CD4-positive, alpha-beta T cell treated with Interferon alpha-2 for 1 hour (primary cell): Measurements from ENCODE around the gene SESN2.

ENCODE experiments used
- DNase-seq, 2 donors: peaks; one replicate each; pipeline ENCODE4 v3.0.0-alpha.2; 2020 to 2022

Gene SESN2

DNA sequence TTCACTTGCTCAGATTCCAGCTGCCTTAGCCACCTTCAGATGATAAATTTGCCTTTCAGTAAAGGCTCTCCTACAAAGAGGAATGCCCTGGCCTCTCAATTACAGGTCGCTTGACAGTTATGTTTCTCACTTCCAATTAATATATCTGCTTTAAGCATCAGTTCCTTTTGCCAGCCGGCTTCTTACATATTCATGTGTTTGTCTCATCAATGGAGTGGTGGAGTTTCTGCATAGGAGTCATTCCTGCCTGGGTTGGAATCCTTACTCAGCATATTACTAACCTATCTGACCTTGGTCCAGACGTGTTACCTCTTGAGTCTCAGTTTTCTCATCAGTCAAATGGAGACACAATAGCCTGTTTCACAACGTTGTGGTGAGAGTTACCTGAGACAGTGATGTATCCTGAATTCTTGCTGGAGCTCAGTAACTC lies 9.4 kb upstream of the SESN2 start:
- no peak for DNase-seq

DNA sequence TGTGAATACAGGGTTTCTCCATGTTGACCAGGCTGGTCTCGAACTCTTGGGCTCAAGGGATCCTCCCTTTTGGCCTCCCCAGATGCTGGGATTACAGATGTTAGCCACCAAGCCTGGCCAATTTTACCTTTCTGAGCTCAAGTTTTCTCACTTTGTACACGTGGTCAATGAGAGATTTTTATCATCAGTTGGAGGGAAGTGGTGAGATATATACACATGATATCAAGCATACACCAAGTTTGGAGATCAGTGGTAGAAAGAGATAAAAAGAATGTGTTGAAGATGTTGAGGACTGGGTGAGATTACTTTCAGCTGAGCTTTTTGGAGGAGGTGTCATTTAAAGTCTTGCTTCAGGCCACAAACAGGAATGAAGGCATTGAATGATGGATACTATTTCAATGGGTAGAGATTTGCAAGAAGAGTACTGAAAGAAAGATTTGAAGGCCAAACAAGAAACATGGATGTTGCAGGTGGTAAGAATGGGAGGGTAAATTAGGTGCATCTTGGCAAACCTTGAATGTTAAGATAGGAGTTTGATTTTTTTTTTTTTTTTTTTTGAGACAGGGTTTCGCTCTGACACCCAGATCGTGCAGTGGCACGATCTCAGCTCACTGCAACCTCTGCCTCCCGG lies 3.0 kb upstream of the SESN2 start:
- peak in 1 of 2 donors; percentile 74 for DNase-seq

DNA sequence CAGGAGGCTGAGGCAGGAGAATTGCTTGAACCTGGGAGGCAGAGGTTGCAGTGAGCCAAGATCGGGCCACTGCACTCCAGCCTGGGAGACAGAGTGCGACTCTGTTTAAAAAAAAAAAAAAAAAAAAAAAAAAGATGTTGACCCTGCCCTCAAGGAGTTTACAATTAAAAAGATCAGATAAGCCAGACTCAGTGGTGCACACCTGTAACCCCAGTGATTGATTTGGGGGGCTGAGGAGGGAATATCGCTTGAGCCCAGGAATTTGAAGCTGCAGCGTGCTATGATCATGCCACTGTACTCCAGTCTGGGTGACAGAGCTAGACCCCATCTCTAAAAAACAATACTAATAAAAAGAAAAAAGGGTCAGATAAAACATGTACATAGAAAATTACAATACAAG lies 1.6 kb upstream of the SESN2 start:
- no peak for DNase-seq

DNA sequence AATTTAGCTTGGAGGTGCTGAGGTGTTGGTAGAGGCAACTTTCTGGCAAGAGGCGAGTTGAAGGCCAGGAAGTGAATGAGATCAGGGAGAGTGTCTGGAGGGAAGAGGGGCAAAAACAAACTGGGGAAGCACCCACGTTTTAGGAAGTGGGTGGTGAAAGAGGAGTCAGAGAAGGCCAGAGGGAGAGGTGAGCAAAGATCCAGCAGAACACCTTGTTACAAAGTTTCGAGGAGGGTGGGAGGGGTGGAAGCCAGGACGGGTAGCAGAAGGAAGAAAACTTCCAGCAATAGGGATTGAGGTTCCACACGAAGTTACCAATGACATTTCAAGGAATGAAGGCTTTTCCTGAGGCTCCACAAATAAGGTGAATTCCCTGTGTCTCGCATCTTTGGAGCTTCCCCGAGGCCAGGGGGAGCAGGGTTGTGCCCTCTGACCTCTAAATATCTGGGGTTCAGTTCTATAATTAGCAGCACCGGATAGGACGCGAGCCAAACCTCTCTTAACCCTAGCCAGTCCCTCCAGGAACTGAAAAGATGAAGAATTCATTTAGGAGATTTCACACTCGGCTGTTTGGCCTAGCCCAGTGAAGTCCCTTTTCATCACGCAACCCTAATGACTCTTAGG lies 578 bp upstream of the SESN2 start:
- no peak for DNase-seq

DNA sequence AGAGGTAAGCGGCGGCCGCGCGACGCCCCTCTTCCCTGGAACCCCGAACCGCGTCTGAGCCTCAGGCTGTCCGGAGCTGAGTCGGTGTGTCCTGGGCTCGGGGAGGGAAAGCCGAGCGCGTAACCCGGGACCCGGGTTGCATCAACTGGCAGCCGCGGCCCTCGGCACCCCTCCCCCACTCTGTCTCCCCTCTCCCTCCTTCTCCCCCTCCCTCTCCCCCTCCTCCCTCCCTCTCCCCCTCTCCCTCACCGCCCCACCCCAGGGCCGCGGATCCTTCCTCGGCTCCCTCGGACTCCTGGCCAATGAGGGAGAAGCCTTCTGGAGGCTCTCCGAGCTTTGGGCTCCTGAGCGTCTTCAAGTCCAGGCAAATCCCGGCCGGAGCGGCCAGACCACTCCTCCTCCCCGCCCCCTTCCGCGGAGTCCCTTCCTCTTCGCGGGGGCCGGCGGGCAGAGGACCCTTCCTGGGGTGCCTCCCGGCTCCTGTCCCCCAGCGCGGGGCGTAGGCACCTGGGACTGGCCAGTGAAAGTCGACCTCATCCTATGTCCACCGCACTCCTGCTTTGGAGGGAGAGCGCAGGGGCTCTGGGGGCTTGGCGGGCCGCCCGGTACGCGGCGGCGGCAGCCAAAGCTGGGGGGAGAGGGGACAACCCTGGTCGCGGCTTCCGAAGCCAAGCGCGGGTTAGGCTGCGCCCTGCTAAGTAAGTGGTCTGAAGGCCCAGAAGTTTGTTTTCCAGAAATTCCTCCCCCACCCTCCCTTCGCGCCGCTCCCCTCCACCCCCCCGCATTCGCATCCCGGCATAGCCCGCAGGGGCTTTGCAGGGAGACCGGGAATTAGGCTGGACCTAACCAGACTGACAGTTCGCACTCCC lies 850 bp downstream of the SESN2 start:
- DNase-seq: peak in 1 of 2 donors; percentile 32

DNA sequence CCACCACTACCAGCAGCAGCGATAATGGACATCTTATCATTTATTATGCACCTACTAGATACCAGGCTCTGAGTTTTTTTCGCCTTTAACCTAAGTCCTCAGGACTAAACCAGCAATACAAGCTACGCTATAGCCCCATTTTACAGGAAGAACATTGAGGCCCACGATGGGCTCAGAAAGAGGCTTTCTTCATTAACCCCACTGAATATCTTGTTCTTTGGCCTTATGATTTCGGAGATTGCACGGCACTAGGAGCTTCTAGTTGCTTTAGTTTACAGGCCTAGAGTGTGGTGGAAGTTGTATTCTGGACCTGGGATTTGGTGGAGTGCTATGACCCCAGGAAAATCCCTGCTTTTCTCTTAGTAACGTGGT lies 1.5 kb downstream of the SESN2 start:
- no peak for DNase-seq

DNA sequence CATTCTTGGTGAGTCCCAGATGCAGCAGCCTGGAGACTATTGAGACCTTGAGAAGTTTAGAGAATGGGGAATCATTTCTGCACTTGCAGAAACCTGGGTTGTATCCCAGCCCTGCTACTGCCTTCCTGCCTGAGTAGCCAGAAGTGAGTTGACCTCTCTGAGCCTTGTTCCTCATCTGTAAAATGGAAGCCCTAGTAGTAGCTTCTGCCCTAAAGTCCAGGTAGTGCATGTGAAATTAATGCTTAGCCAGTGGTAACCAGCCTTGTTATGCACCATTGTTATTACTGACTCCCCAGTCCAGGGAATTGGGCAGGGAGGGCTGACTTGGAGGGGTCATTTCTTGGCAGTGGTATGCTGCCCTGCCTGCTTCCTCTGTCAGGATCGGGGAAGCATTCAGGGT lies 5.6 kb downstream of the SESN2 start:
- no peak for DNase-seq

DNA sequence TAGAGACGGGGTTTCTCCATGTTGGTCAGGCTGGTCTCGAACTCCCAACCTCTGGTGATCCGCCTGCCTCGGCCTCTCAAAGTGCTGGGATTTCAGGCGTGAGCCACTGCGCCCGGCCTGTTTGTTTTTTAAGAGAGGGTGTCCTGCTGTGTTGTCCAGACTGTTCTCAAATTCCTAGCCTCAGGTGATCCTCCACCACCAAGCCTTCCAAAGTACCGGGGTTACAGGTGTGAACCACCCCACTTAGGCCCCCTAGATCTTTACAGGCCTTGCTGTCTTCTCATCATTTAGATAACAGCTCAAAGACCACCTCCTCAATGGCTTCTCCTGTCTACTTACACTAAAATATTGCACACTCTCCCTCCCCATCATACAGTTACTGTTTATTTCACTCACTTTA lies 6.3 kb downstream of the SESN2 start:
- no peak for DNase-seq

DNA sequence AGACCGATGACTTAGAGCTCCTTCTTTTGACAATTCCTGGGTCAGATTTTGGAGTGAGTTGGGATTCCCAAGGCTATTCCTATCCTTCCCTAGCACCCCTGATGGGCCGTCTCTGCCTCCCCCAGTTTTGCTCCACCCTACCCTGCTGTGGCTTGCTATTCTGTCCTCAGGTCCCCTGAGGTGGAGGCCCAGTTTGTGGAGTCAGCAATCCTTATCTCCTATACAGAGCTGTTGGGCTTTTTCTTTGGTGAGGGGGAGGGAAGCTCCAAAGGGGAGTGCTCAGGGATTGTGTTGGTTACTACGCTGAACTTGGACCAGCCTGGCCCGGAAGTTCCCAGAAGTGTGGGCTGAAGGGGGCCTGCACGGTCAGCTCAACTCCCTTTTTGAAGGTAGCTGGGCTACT lies 7.6 kb downstream of the SESN2 start:
- no peak for DNase-seq

DNA sequence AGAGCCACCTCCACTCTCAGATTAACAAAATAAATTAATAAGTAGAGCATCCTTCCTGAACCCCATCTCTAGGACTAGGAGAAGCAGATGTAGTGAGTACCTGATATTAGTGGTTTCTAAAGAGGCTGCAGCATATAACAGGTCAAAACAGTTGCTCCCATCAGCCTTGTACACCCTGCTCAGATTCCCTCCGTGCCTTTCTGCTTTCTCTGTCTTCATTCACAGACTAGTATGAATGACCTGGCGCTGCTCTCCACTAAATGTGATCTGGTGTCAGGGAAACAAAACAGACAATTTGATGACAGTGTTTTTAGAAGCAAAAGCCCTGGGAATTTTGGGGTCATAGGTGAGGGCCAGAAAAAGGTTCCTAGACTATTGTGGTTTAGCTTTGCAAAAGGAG lies 8.3 kb downstream of the SESN2 start:
- no peak for DNase-seq

DNA sequence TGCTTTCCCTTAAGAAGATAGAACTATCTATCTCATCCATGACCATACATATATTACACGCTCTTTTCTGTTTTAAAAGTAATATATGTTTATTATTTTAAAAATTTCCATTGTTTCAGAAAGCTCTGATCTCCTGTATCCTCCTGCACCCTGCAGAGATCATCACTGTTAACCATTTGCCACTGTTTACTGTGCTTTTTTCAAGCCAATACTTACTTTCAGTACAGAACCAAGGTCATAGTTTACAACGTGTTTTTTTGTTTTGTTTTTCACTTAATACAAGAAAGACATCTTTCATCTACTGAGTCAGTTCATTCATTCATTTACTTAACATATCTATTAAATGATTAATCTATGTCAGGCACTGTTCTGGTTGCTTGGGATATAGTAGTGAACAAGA lies 10.2 kb downstream of the SESN2 start:
- no peak for DNase-seq

DNA sequence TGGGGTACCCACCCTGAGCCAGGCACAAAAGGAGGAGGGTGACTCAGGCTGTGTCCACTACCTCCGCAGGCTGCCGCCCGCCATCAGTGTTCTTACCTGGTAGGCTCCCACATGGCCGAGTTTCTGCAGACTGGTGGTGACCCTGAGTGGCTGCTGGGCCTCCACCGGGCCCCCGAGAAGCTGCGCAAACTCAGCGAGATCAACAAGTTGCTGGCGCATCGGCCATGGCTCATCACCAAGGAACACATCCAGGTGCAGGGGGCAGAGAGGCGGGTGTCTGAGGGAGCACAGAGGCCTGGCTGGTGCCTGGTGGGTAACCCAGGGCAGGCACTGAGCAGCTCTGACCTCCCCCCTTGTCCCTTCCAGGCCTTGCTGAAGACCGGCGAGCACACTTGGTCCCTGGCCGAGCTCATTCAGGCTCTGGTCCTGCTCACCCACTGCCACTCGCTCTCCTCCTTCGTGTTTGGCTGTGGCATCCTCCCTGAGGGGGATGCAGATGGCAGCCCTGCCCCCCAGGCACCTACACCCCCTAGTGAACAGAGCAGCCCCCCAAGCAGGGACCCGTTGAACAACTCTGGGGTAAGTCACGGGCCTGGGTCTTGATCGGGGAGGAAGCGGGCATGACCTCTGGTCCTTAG lies 13.0 kb downstream of the SESN2 start:
- DNase-seq: no peak

DNA sequence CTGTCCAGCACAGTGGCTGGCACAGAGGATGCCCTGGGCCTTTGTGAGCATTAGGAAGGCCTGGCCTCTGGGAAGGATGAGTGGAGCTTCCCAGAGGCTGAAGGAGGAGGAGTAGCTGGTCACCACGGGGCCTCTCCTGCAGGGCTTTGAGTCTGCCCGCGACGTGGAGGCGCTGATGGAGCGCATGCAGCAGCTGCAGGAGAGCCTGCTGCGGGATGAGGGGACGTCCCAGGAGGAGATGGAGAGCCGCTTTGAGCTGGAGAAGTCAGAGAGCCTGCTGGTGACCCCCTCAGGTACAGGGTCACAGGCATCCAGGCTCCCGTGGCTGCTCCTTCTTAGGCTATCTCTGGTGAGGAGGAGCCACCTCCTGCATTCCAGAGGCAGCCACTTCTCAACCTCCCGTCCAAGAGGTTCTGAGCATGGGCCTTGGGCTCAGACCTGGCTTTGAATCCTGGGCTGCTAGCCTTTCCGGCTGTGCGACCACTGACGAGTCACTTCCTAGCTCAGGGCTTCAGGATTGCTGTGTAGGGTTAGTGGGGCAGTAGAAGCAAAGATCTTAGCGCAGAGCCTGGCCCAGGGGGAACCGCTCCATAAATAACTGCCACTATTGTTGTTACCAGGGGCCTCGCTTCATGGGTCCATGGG lies 14.0 kb downstream of the SESN2 start:
- no peak for DNase-seq

DNA sequence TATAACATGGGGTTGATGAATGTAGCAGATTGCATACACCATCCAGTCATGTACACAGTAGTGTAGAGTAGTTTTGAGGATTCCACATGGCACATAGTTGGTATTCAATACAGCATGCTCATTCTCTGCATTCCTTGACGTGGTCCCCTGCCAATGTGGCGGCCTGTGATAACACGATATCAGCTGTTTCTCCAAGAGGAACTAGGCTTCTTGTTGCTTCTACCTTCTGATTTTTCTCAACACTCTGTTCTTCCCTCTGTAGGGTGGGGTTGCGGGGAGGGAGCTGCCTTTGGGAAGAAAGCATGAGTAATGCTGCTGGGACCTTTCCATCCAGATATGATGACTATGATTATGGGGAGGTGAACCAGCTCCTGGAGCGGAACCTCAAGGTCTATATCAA lies 19.4 kb downstream of the SESN2 start:
- no peak for DNase-seq

DNA sequence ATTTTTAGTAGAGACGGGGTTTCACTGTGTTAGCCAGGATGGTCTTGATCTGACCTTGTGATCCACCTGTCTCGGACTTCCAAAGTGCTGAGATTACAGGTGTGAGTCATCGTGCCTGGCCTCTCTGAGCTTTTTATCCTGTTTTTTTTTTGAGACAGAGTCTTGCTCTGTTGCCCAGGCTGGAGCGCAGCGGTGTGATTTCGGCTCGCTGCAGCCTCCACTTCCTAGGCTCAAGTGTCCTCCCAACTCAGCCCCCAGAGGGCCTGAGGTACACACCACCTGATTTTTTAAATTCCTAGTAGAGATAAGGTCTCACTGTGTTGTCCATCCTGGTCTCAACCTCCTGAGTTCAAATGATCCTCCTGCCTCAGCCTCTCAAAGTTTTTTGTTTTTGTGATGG lies 20.4 kb downstream of the SESN2 start:
- no peak for DNase-seq

DNA sequence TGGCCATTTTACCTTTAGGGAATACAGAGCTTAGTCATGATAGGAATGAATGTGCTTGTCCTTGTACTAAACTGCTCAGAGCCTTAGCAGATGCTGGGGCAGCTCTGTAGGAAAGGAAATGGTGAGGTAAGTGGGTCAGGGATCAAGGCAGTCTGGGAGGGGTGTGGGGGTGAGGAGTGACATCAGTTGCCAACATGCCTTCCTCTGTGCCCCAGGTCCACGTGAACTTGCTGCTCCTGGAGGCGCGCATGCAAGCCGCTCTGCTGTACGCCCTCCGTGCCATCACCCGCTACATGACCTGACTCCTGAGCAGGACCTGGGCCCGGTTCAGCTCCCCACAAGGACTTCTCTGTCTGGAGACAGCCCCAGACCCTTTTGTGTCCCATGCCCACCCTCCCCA lies 21.2 kb downstream of the SESN2 start:
- no peak for DNase-seq

DNA sequence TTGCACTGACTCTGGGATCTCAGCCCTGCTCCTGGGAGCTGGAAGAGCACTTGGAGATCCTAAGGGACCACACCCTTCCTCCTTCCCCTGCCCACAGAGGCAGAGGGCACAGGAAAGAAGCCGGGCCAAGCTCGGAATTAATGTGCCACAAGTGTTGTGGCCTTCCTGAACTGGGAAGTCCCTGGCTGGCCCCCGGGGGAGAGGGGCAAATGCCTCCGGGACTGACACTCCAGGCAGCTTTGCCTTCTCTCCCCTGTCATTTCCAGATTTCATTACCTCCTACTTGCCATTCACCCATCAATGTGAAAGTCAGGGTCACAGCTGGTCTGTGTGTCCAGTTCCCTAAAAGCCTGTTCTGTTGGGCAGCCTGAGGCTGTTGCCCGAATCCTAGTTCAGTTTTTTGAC lies 21.7 kb downstream of the SESN2 start:
- DNase-seq: no peak

DNA sequence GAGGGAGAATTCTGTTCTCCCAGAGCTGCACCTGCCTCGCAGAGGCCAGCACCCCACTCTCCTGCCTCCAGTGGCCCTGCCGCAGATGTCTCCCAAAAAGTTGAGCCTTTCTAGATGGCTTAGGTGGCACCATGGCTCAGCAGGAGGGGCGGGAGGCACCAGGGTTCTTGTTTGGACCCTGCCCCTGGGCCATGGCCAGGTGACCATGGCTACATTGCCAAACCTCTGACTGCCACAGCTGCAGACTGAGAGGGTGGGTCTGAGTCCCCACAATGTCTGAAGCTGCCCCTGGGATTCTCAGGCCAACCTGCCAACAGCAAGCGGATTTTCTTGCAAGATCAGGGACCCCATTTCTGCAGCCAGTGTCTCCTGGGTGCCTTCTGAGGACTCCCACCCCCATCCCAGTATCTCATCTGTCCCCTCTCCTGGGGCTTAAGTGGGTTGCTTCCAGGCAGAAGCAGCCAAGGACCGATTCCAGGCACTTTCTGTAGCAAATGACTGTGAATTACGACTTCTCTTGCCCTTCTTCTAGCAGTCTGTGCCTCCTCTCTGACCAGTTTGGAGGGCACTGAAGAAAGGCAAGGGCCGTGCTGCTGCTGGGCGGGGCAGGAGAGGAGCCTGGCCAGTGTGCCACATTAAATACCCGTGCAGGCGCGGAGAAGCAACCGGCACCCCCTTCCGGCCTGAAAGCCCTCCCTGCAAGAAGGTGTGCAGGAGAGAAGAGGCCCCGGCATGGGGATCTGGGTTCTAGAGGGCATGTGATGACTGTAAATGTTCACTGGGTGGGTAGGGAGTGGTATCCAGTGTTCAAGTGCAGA lies 22.5 kb downstream of the SESN2 start:
- no peak for DNase-seq

DNA sequence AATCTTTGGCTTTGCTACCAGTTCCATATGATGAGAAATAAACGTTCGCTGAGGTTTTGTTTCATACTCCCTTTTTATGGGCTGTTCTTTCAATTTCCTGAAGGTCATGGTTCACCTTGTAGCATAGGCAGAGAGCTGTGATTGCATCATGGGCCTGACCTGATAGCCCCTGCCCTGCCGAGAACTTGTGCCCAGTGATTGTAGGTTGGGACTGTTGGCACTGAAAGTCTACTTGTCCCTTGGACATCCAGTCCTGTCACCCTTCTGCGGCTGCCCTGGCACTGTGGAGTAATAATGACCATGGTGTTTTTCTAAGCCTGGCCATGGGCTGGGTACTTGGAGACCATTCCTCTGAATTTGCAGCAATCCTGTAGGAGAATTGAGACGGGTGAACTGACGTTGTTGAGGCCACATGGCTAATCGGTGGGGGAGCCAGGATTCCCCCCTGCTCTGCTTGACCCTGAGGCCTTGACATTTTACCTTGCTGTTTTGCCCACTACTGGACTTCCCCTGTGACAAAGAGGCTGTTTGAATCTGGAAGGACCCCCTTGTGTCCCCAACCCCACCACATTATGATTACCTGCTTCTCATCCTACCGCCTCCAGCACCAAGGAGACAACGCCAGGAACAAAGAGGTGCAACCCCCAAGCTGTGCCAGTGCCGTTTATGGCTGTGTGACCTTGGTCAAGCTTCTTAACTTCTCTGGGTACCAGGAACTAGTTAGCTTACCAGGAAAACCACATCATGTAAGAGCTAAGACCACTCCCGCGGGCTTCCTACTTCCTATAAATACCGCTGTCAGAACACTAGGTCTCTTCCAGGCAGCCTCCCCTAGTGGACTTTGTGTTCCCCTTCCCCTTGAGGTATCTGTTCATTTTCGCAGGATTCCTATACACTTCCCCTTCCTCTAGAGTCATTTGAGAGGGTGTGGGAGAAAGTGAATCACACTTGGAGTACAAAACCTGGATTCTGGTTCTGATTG lies 23.4 kb downstream of the SESN2 start:
- peak in 1 of 2 donors; percentile 15 for DNase-seq

DNA sequence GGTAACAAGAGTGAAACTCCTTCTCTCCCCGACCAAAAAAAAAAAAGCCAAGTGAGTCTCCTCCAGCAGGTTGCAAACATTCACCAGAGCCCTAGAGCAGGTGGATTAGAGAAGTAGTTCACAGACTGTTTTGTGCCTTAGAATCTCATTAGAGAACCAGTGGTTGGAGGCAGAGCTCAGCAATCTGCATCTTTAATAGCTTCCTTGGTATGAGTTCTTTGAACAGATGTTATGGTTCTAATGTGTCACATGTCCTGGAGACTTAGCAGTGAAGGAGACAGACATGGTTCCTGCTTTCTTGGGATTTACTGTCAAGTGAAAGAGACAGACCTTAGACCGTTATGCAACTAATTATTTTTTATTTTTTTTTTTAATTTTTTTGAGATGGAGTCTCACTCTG lies 26.8 kb downstream of the SESN2 start:
- no peak for DNase-seq

DNA sequence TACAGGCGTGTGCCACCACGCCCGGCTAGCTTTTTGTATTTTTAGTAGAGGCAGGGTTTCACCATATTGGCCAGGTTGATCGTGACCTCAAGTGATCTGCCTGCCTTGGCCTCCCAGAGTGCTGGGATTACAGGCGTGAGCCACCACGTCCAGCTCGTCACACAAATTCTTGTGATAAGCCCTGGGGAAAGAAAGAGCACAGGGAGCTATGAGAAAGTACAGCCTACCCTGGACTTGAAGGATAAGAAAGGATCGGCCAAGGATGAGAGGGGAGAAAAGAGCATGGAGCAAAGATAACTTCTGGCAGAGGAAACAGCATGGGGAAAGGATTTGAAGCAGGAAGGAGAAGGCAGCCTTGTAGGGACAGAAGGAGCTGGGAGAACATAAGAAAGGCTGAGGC lies 29.2 kb downstream of the SESN2 start:
- DNase-seq: no peak
